ENCODE results near the gene SCN5A.
"Not testable (repeated sequence)": the region's sequence is repeated elsewhere in the genome, so short reads cannot be mapped to it uniquely, and the experiment has no call there.

SCN5A gene

DNA sequence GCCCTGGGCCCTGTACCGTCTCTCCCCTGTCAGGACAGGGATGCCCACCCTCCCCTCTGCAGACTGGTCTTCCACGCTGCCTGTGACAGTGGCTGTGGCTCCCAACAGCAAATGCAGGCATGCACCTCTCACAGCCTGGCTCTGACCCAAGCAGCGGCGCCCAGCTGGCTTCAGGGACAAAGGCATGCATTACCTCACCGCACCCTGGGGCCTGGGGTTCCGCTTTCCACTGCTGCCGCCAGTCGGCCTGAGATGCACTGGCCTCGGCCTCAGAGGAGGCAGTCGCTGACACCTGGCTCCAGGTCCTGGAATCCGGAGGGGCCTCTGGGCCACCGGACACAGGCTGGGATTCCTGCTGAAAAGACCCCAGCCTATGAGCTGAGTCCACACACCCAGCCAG is 70.3 kb downstream of the SCN5A start:
- DNase-seq (ENCODE audit: low read depth, low spot score) = peak; percentile 24

DNA sequence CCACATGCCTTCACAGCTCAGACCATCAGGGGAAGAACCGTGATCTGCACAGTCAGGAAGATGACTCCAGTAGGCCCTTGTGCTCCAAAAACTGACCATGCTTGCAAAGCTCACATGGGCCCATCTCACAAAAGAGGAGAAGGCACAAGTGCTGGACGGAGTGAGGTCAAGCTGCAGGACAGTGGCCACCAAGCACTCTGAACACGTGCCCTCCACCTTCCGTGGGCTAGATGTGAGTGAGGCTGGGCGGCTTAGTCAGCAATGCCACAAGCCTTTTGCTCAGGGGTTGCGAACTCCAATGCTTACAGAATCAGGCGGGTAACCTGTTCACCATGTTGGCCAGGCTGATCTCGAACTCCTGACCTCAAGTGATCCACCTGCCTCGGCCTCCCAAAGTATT is 70.9 kb downstream of the SCN5A start:
- DNase-seq (ENCODE audit: low read depth, low spot score) = no peak

DNA sequence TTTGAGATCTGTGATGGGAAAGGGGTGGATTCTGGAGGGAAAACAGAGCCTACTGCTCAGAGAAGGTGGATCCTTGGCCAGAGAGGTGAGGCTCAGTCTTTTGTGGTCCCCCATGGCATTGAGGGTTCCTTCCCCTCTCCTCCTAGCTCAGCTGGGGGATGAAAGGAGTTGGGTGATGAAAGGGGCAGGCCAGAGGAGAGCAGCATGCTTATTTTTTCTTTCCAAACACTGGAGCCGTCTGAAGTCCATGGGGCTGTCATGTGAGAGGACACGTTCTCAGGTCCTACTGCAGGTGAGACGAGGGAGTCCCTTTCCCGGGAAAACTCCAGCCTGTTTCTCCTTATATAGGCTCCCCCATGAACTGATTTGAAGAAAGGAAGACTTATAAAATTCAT is 71.4 kb downstream of the SCN5A start:
- no peak for DNase-seq (ENCODE audit: low read depth, low spot score)

GRCh38 chr3:38577371-38578080 is 72.0 kb downstream of the SCN5A start:
- no peak for DNase-seq (ENCODE audit: low read depth, low spot score)

DNA sequence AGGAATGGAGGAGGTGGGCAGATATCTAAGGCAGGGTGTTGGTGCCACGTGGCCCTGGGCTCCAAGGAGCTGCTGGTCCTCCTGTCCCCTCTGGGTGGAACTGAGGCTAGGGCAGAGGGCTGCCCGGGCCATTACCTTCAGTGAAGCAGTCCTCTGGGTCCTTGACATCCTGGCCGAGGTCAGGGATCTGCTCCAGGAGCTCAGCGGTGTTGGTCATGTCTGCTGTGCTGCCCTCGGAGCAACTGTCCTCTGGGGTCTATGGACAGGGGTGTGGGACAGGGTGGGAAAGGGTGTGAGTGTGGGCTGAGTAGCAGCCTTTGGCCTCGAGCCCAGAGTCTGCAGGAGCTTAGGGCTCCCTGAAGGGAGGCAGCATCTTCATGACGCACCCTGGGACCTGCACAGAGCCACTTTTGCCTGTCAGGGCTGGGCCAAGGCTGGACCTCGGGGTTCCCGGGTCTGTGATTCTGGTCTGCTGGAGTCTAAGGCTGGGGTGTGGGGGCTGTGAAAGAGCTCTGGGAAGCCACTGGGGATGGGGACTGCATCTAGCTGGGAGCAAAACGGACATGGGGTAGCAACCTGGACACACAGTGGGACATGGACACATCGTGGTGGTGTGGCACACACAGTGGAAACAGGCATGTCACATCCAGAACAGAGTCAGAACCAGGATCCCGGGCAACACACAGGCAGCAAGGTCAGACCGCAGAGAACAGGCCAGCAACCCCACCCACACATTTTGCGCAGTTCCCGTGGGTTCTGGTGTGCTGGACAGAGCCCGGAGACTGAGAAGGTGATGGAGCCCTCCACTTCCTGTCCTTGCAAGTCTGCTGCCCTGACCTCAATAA is 72.7 kb downstream of the SCN5A start:
- no peak for DNase-seq (ENCODE audit: low read depth, low spot score)

DNA sequence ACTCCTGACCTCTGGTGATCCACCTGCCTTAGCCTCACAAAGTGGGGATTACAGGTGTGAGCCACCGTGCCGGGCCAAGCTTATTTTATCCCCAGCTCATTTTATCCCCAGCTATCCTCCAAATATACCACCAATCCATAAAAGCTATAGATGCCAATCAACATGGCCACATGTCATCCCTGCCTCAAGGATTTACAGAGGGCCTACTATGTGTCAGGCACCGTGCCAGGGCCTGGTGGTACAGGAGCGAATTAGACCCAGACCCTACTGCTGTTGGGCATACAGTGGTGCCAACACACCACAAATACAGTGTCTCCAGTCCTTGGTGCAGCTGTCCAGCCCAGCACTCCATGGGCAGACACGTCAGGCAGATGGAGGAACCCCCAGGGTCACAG is 73.4 kb downstream of the SCN5A start:
- DNase-seq (ENCODE audit: low read depth, low spot score) = no peak

- no peak for DNase-seq (ENCODE audit: low read depth, low spot score)
Observed at GRCh38 chr3:38575279-38575843, 74.1 kb downstream of the SCN5A start.

DNA sequence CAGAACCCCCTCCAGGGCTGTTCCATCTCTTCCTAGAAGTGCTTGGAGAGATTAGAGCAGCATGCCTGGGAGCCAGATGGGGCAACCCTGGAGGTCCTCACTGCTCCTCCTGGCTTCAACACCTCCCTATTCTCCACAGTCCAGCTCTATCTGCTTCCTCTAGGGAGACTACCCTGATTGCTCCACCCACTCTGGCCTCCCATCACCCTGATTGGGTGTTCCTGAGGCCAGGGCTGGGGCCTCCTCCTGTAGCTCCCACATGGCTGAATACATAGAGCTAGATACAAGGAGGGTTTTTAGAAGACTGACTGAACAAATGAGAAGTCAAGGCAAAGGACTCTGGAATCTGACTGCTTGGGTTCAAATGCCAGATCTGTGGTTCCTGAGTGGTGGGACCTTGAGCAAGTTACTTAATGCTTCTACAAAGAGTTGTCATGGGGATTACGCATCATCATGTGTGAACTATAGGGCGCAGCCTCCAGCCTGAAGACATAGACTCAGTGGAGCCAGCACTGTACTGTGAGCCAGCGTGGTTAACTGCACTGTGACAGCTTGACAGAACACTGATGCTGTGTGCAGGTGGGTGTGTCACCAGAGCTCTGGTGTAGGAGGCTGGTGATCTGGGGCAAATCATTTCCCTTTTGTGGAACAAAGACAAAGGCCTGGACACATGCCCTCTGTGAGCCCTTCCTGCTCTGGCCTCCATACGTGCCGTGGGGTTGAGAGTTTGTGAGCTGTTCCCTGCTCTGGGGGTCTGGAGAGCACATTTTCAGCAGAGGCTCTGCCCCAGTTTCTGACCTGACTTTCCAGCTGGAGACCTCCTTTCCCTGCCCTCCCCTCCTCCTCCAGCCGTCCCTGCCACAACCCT is 74.8 kb downstream of the SCN5A start:
- no peak for DNase-seq (ENCODE audit: low read depth, low spot score)

- DNase-seq (ENCODE audit: low read depth, low spot score) = no peak
Observed at GRCh38 chr3:38573556-38573955, 75.9 kb downstream of the SCN5A start.

GRCh38 chr3:38573111-38573510 is 76.4 kb downstream of the SCN5A start:
- no peak for DNase-seq (ENCODE audit: low read depth, low spot score)

- no peak for DNase-seq (ENCODE audit: low read depth, low spot score)
Observed at GRCh38 chr3:38567498-38567897, 82.0 kb downstream of the SCN5A start.

DNA sequence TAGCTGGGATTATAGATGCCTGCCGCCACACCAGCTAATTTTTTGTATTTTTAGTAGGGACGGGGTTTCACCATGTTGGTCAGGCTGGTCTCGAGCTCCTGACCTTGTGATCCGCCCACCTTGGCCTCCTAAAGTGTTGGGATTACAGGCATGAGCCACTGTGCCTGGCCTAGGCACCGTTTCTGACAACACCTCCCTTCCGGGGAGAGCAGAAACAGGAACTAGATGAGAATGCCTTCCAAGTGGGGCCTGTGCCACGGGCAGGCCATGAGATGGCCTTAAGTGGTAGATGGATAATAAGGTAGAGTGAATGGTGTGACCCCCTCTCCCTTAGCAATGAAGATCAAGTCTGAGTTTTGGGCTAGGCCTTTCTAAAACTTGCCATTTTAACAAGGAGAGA is 82.7 kb downstream of the SCN5A start:
- DNase-seq (ENCODE audit: low read depth, low spot score) = not testable (repeated sequence)

GRCh38 chr3:38566215-38566528 is 83.3 kb downstream of the SCN5A start:
- DNase-seq (ENCODE audit: low read depth, low spot score) = no peak

GRCh38 chr3:38565339-38566214 is 83.9 kb downstream of the SCN5A start:
- no peak for DNase-seq (ENCODE audit: low read depth, low spot score)

DNA sequence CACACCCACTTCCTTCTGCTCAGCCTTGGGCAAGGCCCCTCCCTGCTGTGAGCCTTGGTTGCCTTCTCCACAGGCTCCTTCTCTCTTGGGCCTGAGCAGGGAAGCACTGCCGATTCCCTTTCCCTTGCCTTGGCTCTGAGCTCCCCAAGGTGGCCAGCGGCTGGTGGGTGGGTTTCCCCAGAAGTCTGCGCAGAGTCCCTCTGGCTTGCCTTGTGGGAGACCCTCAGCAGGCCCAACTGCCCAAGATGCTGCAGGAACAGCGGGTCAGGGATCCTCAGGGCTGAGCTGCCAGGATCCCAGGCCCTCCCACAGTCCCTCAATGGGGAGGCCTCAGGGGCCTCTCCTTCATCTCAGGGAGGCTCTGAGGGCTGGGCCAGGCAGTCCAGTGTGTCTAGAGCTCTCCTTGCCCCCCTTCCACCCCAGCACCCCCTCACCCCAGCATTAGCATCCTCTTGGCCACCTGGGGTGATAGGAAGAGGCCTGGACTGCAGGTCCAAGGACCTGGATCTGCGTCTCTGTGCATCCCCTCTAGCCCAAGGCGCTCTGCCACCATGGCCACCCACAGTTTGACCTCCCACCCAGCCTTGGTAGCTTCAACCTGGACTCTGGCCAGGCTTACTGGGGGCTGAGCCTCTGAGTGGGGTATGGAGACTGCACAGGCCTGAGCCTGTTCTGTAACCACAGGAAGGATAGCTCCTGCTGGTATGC is 84.7 kb downstream of the SCN5A start:
- no peak for DNase-seq (ENCODE audit: low read depth, low spot score)

DNA sequence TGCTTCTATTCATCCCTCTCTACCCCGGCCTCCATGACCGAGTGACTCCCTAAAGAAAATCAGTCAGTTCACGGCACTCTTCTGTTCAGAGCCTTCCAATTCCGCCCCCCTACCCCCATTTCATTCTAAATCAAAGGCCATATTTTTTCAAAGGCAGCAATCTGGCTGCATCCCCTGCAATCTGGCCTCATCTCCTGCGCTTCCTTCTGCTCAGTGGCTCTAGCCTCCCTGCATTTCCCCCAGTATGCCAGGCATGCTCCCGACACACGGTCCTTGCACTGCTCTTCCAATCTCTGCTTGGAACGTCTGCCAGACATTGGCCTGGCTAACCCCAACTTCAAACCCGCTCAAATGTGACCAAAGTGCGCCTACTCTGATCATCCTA is 85.6 kb downstream of the SCN5A start:
- no peak for DNase-seq (ENCODE audit: low read depth, low spot score)

- no peak for DNase-seq (ENCODE audit: low read depth, low spot score)
Observed at GRCh38 chr3:38563070-38563885, 86.2 kb downstream of the SCN5A start.

DNA sequence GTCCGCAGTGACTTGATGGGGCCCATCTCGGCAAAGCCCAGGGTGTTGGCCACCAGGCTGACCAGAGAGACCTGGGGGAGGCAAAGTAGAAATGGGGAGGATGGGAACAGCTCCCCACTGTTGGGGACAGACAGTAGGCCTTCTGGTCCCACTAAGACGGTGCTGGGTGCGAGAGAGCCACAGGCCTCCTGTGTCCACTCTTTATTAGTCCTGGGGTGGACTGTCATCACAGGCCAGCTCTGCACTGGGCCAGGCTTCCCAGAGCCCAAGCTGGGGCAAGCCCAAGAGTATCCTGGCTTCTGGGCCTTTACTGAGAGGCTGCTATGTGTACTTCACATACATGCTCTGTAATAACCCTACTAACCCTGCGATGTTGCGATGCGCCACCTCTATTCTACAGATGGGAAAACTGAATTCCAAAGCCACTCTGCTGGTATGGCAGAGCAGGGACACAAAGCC is 87.0 kb downstream of the SCN5A start:
- no peak for DNase-seq (ENCODE audit: low read depth, low spot score)

DNA sequence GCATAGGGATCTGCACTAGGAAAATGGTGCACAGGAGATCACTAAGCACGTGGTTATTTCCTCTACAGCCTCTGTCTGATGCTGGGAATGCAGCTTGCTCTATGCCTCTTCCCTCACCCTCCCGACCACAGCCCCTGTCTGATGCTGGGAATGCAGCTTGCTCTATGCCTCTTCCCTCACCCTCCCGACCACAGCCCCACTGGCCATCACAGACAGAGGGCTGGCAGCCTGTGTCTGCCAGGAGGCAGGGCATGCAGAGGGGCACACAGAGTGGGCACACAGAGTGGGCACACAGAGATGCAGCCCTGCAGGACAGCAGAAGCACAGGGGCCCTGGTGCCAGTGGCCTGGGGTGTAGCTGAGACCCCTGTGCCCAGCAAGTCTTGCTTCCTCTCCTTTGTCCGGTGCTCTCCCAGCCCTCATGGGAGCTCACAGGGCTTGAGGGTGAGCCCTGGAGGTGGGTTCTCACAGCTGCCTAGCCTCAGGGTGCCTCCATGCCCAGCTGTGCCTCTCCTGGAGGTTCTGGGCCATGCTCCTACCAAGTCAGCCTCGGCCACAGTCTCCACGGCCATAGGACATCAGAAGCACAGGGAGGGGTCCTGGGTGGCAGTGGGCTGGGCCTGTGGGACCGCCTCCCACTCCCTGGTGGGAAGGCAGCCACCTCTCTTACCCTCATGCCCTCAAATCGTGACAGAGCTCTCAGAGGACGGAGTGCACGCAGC is 87.6 kb downstream of the SCN5A start:
- no peak for DNase-seq (ENCODE audit: low read depth, low spot score)
